Activated CD8-positive, alpha-beta memory T cell treated with anti-CD3 and anti-CD28 coated beads, Interleukin-2, amount 10 ng/mL, durations not matched to agents 7 days and 5 days (primary cell): ENCODE measurements around the gene ROCK2. TPM values are rescaled to one million over a fixed set of nuclear protein-coding genes. Genes with fewer than 3 reads are reported as not detected.
"Not testable (repeated sequence)": the region's sequence is repeated elsewhere in the genome, so short reads cannot be mapped to it uniquely, and the experiment has no call there.

Experiments
- ATAC-seq: fragments of 150-1000 bp; cut with Tn5 transposase; one replicate; pipeline ENCODE4 v1.10.0; 2021; ENCODE audit warnings: moderate library complexity
- CTCF ChIA-PET: fragments of 350-600 bp; sonication (Branson Sonifier 250); formaldehyde crosslinking; loops from one replicate; lab custom pipeline; 2021; ENCODE audit warnings: antibody characterized with exemption; lab: Charles Lee
- DNase-seq: peaks from one replicate; pipeline ENCODE4 v3.0.0-alpha.2; 2020
- H3K27ac Mint-ChIP-seq: one replicate; pipeline ENCODE4 v1.8.0; 2021; ENCODE audit warnings: mild to moderate bottlenecking, mixed read lengths
- H3K27me3 Mint-ChIP-seq: one replicate; pipeline ENCODE4 v1.8.0; 2021; ENCODE audit warnings: mixed read lengths
- H3K36me3 Mint-ChIP-seq: one replicate; pipeline ENCODE4 v1.8.0; 2021; ENCODE audit warnings: mild to moderate bottlenecking, mixed read lengths
- H3K4me1 Mint-ChIP-seq: one replicate; pipeline ENCODE4 v1.8.0; 2021; ENCODE audit warnings: mixed read lengths
- H3K4me3 Mint-ChIP-seq: one replicate; pipeline ENCODE4 v1.8.0; 2021; ENCODE audit warnings: mild to moderate bottlenecking, moderate library complexity, mixed read lengths
- H3K9me3 Mint-ChIP-seq: one replicate; pipeline ENCODE4 v1.8.0; 2022; ENCODE audit warnings: low read depth, mixed read lengths
- total RNA-seq, 2 experiments: library from RNA; stranded (reverse); gene quantifications; one replicate each; pipeline ENCODE4 v1.2.3, GENCODE V29; 2021

ROCK2 gene
- total RNA-seq, 2 experiments from 2014 or later, result 19.4 to 22.3 TPM

- no peak for ATAC-seq
- peaks cover 1% of the 10 kb centered on the region for H3K36me3 Mint-ChIP-seq
- CTCF ChIA-PET, result interaction anchor here (0.6 to 1.5 kb wide), 3 partner anchors 9 to 241 kb away, joined by 3 to 4 read pairs (median 3); no protein-coding TSS in a partner anchor
- peak overlapping the region; percentile 94 for H3K4me3 Mint-ChIP-seq
- peaks cover 4% of the 10 kb centered on the region for H3K27me3 Mint-ChIP-seq
- peak overlapping the region; percentile 86 for H3K27ac Mint-ChIP-seq
- H3K4me1 Mint-ChIP-seq, result peaks cover 22% of the 10 kb centered on the region
- H3K9me3 Mint-ChIP-seq, result no peaks in the 10 kb centered on the region
- no peak for DNase-seq
These were observed 1.1 kb downstream of the ROCK2 start for GRCh38 chr2:11343368-11343649.

DNA sequence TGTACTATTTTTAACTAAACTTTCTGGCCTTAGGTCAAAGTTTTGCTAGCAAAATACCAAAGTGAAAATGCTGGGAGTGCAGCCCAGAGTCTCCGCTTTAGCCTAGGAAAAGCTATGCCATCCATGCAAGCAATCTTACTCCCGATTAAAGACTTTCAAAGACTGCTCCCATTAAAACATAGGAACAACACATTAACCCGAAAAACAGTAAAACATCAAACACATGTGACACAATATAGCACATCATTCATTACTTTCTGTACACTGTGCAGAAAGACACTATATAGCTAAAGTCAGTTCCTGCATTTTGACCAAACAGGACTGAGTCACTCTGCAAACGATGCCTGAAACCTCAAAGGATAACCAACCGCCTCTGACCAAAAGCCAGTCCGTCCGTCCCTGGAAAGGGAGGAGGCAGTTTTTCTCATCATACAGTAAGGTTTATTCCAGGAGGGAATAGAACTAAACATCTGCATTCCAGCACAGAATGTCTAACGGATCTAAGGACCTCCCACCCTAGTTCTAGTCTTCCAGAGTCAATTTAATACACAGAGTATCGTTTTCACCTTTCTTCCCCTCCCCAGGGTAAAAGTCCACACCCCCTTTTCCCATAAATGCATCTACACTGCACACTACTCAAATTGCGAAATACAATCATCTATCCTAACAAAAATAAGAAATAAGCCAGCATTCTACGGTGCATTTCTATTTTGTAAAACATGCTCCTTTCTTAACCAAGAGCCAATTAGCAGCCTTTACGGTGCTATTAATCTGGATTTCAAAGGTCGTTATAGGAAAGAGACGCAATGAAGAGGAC lies 1.7 kb downstream of the ROCK2 start:
- CTCF ChIA-PET, result no interaction called here
- Mint-ChIP-seq H3K9me3 (no peaks in the 10 kb centered on the region), H3K4me3 (peak overlapping the region; percentile 94), H3K36me3 (peaks cover 1% of the 10 kb centered on the region), H3K27ac (peak overlapping the region; percentile 86), H3K4me1 (peaks cover 22% of the 10 kb centered on the region), H3K27me3 (no peaks in the 10 kb centered on the region)
- DNase-seq, result no peak
- no peak for ATAC-seq

GRCh38 chr2:11340717-11341116 lies 3.7 kb downstream of the ROCK2 start:
- H3K4me1 Mint-ChIP-seq, result peaks cover 22% of the 10 kb centered on the region
- no peak for DNase-seq
- H3K27me3 Mint-ChIP-seq, result no peaks in the 10 kb centered on the region
- ATAC-seq, result no peak
- H3K36me3 Mint-ChIP-seq, result peaks cover 4% of the 10 kb centered on the region
- H3K27ac Mint-ChIP-seq, result no peak overlapping the region
- H3K9me3 Mint-ChIP-seq, result peaks cover 3% of the 10 kb centered on the region
- no peak overlapping the region for H3K4me3 Mint-ChIP-seq
- CTCF ChIA-PET, result interaction anchor here (0.6 kb wide), 1 partner anchor 50 kb away, joined by 3 read pairs; no protein-coding TSS in a partner anchor

GRCh38 chr2:11339508-11340083 lies 4.8 kb downstream of the ROCK2 start:
- Mint-ChIP-seq H3K4me1 (peaks cover 18% of the 10 kb centered on the region), H3K27ac (no peak overlapping the region), H3K36me3 (peaks cover 4% of the 10 kb centered on the region), H3K27me3 (no peaks in the 10 kb centered on the region), H3K9me3 (peaks cover 3% of the 10 kb centered on the region), H3K4me3 (no peak overlapping the region)
- ATAC-seq, result no peak
- DNase-seq, result no peak
- CTCF ChIA-PET, result no interaction called here

DNA sequence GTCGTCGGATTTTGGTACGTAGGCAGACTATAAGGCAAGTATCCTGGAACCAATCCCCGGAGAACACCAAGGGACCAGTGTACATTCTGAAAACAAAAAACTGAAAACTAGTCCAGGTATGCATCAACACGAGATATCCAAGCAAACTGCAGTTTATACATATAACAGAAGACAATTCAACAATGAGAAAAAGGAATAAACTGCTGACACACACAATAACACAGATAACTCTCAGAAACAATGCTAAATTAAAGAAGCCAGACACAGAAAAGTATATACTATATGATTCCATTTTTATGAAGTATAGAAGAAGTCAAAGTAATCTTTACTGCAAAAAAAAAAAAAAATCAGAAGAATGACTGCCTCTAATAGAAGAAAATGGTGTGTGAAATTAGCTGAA lies 5.9 kb downstream of the ROCK2 start:
- H3K27ac Mint-ChIP-seq, result no peak overlapping the region
- peaks cover 3% of the 10 kb centered on the region for H3K9me3 Mint-ChIP-seq
- H3K4me1 Mint-ChIP-seq, result peaks cover 18% of the 10 kb centered on the region
- CTCF ChIA-PET, result no interaction called here
- peaks cover 4% of the 10 kb centered on the region for H3K36me3 Mint-ChIP-seq
- no peak for ATAC-seq
- no peaks in the 10 kb centered on the region for H3K27me3 Mint-ChIP-seq
- no peak for DNase-seq
- H3K4me3 Mint-ChIP-seq, result no peak overlapping the region

GRCh38 chr2:11337909-11338308 lies 6.5 kb downstream of the ROCK2 start:
- ATAC-seq (no peak), DNase-seq (no peak)
- peaks cover 3% of the 10 kb centered on the region for H3K9me3 Mint-ChIP-seq
- no peak overlapping the region for H3K4me3 Mint-ChIP-seq
- H3K36me3 Mint-ChIP-seq, result peaks cover 3% of the 10 kb centered on the region
- CTCF ChIA-PET, result no interaction called here
- no peaks in the 10 kb centered on the region for H3K27me3 Mint-ChIP-seq
- peaks cover 16% of the 10 kb centered on the region for H3K4me1 Mint-ChIP-seq
- no peak overlapping the region for H3K27ac Mint-ChIP-seq

- H3K27ac Mint-ChIP-seq, result no peak overlapping the region
- no peaks in the 10 kb centered on the region for H3K27me3 Mint-ChIP-seq
- no peak overlapping the region for H3K4me3 Mint-ChIP-seq
- H3K4me1 Mint-ChIP-seq, result peaks cover 4% of the 10 kb centered on the region
- no peak for ATAC-seq
- H3K9me3 Mint-ChIP-seq, result peaks cover 7% of the 10 kb centered on the region
- H3K36me3 Mint-ChIP-seq, result peaks cover 4% of the 10 kb centered on the region
- DNase-seq, result no peak
- CTCF ChIA-PET, result no interaction called here
These were observed 8.2 kb downstream of the ROCK2 start for GRCh38 chr2:11336189-11336588.

- Mint-ChIP-seq H3K9me3 (peaks cover 7% of the 10 kb centered on the region), H3K36me3 (peaks cover 4% of the 10 kb centered on the region), H3K27me3 (no peaks in the 10 kb centered on the region), H3K4me1 (no peaks in the 10 kb centered on the region), H3K27ac (no peak overlapping the region), H3K4me3 (no peak overlapping the region)
- DNase-seq, result no peak
- ATAC-seq, result no peak
- CTCF ChIA-PET, result interaction anchor here (1.1 kb wide), 1 partner anchor 10 kb away, joined by 3 read pairs; no protein-coding TSS in a partner anchor
These were observed 10.8 kb downstream of the ROCK2 start for GRCh38 chr2:11333427-11334183.

- DNase-seq (no peak), ATAC-seq (no peak)
- Mint-ChIP-seq H3K4me3 (no peak overlapping the region), H3K9me3 (peaks cover 7% of the 10 kb centered on the region), H3K27ac (no peak overlapping the region), H3K4me1 (no peaks in the 10 kb centered on the region), H3K36me3 (peaks cover 7% of the 10 kb centered on the region), H3K27me3 (no peaks in the 10 kb centered on the region)
- CTCF ChIA-PET, result no interaction called here
These were observed 11.8 kb downstream of the ROCK2 start for GRCh38 chr2:11332596-11332995.

GRCh38 chr2:11330457-11331142 lies 13.8 kb downstream of the ROCK2 start:
- CTCF ChIA-PET, result no interaction called here
- Mint-ChIP-seq H3K4me3 (no peak overlapping the region), H3K36me3 (peaks cover 4% of the 10 kb centered on the region), H3K27ac (no peak overlapping the region), H3K4me1 (no peaks in the 10 kb centered on the region), H3K27me3 (no peaks in the 10 kb centered on the region), H3K9me3 (peaks cover 4% of the 10 kb centered on the region)
- no peak for ATAC-seq
- no peak for DNase-seq

DNA sequence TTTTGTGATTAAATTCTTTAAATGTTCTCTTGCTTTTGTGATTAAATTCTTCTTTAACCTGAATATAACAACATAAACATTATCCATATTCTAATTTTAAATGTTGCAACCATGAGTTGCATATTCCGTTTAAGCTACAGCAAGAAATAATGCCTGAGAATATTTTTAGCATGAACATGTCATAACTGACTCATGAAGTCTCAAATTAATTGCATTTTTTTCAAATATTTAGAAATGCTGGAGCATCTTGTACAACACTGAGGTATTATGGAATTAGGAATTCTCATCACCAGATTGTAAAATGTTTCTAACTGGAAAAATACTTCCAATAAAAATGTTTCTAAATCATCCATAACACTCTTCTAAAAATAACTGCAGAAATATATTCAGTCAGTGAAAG lies 14.7 kb downstream of the ROCK2 start:
- H3K4me1 Mint-ChIP-seq, result no peaks in the 10 kb centered on the region
- CTCF ChIA-PET, result no interaction called here
- peaks cover 4% of the 10 kb centered on the region for H3K36me3 Mint-ChIP-seq
- no peak for ATAC-seq
- H3K27me3 Mint-ChIP-seq, result no peaks in the 10 kb centered on the region
- H3K4me3 Mint-ChIP-seq, result no peak overlapping the region
- peaks cover 4% of the 10 kb centered on the region for H3K9me3 Mint-ChIP-seq
- H3K27ac Mint-ChIP-seq, result no peak overlapping the region
- DNase-seq, result no peak

DNA sequence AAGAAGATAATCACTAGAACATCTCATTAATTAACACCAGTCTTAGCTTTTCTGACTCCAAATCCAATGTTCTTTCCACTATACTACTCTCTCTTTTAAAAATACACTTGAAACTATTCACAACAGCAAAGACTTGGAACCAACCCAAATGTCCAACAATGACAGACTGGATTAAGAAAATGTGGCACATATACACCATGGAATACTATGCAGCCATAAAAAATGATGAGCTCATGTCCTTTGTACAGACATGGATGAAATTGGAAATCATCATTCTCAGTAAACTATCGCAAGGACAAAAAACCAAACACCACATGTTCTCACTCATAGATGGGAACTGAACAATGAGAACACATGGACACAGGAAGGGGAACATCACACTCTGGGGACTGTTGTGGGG lies 15.9 kb downstream of the ROCK2 start:
- CTCF ChIA-PET, H3K27ac Mint-ChIP-seq, DNase-seq, H3K9me3 Mint-ChIP-seq, ATAC-seq, H3K4me3 Mint-ChIP-seq, H3K36me3 Mint-ChIP-seq, H3K4me1 Mint-ChIP-seq, H3K27me3 Mint-ChIP-seq: not testable (repeated sequence)

DNA sequence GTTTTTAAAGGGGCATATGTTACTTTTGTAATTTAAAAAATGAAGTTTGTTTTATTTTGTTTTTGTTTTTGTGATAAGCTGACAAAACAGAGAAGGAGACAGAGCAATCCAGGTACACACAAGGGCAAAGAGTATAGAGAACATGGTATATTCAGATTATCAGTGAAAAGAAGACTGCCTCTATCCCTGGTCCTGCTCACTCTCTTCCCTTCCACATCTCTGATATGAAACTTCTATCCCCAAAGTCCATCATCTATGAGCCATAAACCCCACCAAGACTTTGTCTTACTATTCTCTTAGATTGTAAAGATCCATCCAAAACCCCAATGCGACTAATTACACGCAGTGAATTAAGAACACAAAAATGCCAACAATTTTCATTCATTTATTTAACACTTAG lies 16.6 kb downstream of the ROCK2 start:
- DNase-seq (no peak), ATAC-seq (no peak)
- Mint-ChIP-seq H3K9me3 (peaks cover 4% of the 10 kb centered on the region), H3K27ac (no peak overlapping the region), H3K36me3 (peaks cover 4% of the 10 kb centered on the region), H3K27me3 (no peaks in the 10 kb centered on the region), H3K4me1 (no peaks in the 10 kb centered on the region), H3K4me3 (no peak overlapping the region)
- CTCF ChIA-PET, result no interaction called here
